IMR-90 (cell line): Measurements from ENCODE around the gene TYSND1. TPM values are rescaled to one million over a fixed set of nuclear protein-coding genes. Genes with fewer than 3 reads are reported as not detected.

Experiments used
- ATAC-seq: fragments of 200-7000 bp; cut with Tn5 transposase; 2 replicates; pipeline ENCODE4 v1.9.1; 2020; ENCODE audit warnings: low read depth, mild to moderate bottlenecking, moderate library complexity
- BruUV-seq: library from RNA; stranded (reverse); fragments of 400-500 nt; replicated peaks from 2 replicates; lab custom pipeline; 2021; lab: Mats Ljungman, UMichigan
- CTCF ChIA-PET: fragments of 300-600 bp; formaldehyde crosslinking; extraction: SDS; loops from one replicate; lab custom pipeline; 2021; ENCODE audit warnings: antibody characterized with exemption; lab: Yijun Ruan, JAX
- POLR2A ChIA-PET: fragments of 300-600 bp; sonication (Branson Sonifier 250); formaldehyde crosslinking; loops from one replicate; lab custom pipeline; 2022; ENCODE audit warnings: antibody characterized with exemption; ENCODE audit not compliant: unreplicated experiment; lab: Charles Lee
- DNase-seq: peaks from one replicate; pipeline ENCODE4 v3.0.0; 2013
- H2AFZ ChIP-seq: replicated peaks from 2 replicates; pipeline ENCODE3; 2013; ENCODE audit warnings: low read length, mild to moderate bottlenecking; ENCODE audit not compliant: poor library complexity
- H2AK5ac ChIP-seq: 2 replicates; pipeline ENCODE4 v1.6.1; 2013; ENCODE audit warnings: low read depth, low read length, inconsistent platforms
- H2AK9ac ChIP-seq: replicated peaks from 2 replicates; pipeline ENCODE3; 2013; ENCODE audit warnings: mild to moderate bottlenecking, low read depth, low read length, moderate library complexity; ENCODE audit not compliant: poor library complexity
- H2BK120ac ChIP-seq: 2 replicates; pipeline ENCODE4 v1.6.1; 2013; ENCODE audit warnings: low read depth, low read length, inconsistent platforms
- H2BK15ac ChIP-seq: 3 replicates; pipeline ENCODE4 v1.6.1; 2013; ENCODE audit warnings: low read depth, low read length, inconsistent platforms
- H2BK20ac ChIP-seq: 2 replicates; pipeline ENCODE4 v1.6.1; 2013; ENCODE audit warnings: low read depth, mild to moderate bottlenecking, inconsistent platforms, low read length, moderate library complexity
- H2BK5ac ChIP-seq: 2 replicates; pipeline ENCODE4 v1.6.1; 2013; ENCODE audit warnings: mild to moderate bottlenecking, low read depth, low read length, inconsistent platforms; ENCODE audit not compliant: poor library complexity, severe bottlenecking
- H3K14ac ChIP-seq: replicated peaks from 2 replicates; pipeline ENCODE4 v1.6.1; 2013; ENCODE audit warnings: low read depth, low read length, inconsistent platforms
- H3K18ac ChIP-seq: 2 replicates; pipeline ENCODE4 v1.6.1; 2013; ENCODE audit warnings: low read depth, low read length, control low read depth
- H3K23ac ChIP-seq: 2 replicates; pipeline ENCODE4 v1.6.1; 2013; ENCODE audit warnings: low read depth, low read length, inconsistent platforms
- H3K27ac ChIP-seq: 2 replicates; pipeline ENCODE4 v1.5.1; 2013; ENCODE audit warnings: mild to moderate bottlenecking, control low read depth, low read length; ENCODE audit not compliant: insufficient read depth
- H3K27me3 ChIP-seq: 2 replicates; pipeline ENCODE4 v1.6.1; 2013; ENCODE audit warnings: low read length; ENCODE audit not compliant: control insufficient read depth, insufficient read depth
- H3K36me3 ChIP-seq: 2 replicates; pipeline ENCODE4 v1.6.1; 2013; ENCODE audit warnings: low read length, mixed read lengths; ENCODE audit not compliant: control insufficient read depth, insufficient read depth
- H3K4ac ChIP-seq: 2 replicates; pipeline ENCODE4 v1.6.1; 2013; ENCODE audit warnings: low read depth, low read length, inconsistent platforms
- H3K4me1 ChIP-seq: 2 replicates; pipeline ENCODE4 v1.6.1; 2013; ENCODE audit warnings: low read length, mixed read lengths; ENCODE audit not compliant: control insufficient read depth, insufficient read depth
- H3K4me2 ChIP-seq: 2 replicates; pipeline ENCODE4 v1.6.1; 2013; ENCODE audit warnings: low read depth, mild to moderate bottlenecking, control low read depth, low read length, moderate library complexity
- H3K4me3 ChIP-seq: 2 replicates; pipeline ENCODE4 v1.5.1; 2013; ENCODE audit warnings: low read depth, mild to moderate bottlenecking, control low read depth, low read length, moderate library complexity; ENCODE audit not compliant: insufficient read depth
- H3K56ac ChIP-seq: 2 replicates; pipeline ENCODE4 v1.6.1; 2013; ENCODE audit warnings: low read length, inconsistent platforms; ENCODE audit not compliant: insufficient read depth; ENCODE audit errors: extremely low read depth
- H3K79me1 ChIP-seq, 2 experiments: 2 replicates each; pipeline ENCODE4 v1.6.1; 2013; ENCODE audit warnings: low read length in 2 of 2, inconsistent platforms in 1 of 2, low read depth in 1 of 2
- H3K9ac ChIP-seq: 2 replicates; pipeline ENCODE4 v1.6.1; 2013; ENCODE audit warnings: low read depth, low read length, control low read depth
- H3K9me1 ChIP-seq: 2 replicates; pipeline ENCODE4 v1.6.1; 2013; ENCODE audit warnings: low read length, inconsistent platforms; ENCODE audit not compliant: insufficient read depth
- H3K9me3 ChIP-seq: 2 replicates; pipeline ENCODE4 v1.6.1; 2013; ENCODE audit warnings: low read length; ENCODE audit not compliant: control insufficient read depth, insufficient read depth
- H4K20me1 ChIP-seq: 2 replicates; pipeline ENCODE4 v1.6.1; 2013; ENCODE audit warnings: low read length, inconsistent platforms; ENCODE audit not compliant: insufficient read depth
- H4K5ac ChIP-seq: 2 replicates; pipeline ENCODE4 v1.6.1; 2013; ENCODE audit warnings: mild to moderate bottlenecking, low read depth, low read length, control low read depth
- H4K8ac ChIP-seq, 2 experiments: 2 replicates each; pipeline ENCODE4 v1.6.1; 2013; ENCODE audit warnings: low read depth in 2 of 2, low read length in 2 of 2, control low read depth in 1 of 2, inconsistent platforms in 1 of 2
- H4K91ac ChIP-seq: 2 replicates; pipeline ENCODE4 v1.6.1; 2013; ENCODE audit warnings: low read depth, low read length, inconsistent platforms; ENCODE audit not compliant: insufficient read depth
- BHLHE40 ChIP-seq: fragments of 150-350 bp; IDR thresholded peaks from 2 replicates; pipeline ENCODE4 v1.6.1; 2016; ENCODE audit warnings: mild to moderate bottlenecking, low read depth, low read length
- CEBPB ChIP-seq: IDR thresholded peaks from 2 replicates; pipeline ENCODE4 v1.6.1; 2012; ENCODE audit warnings: low read depth, low read length, improper control_type of control experiment
- CHD1 ChIP-seq: IDR thresholded peaks from 2 replicates; pipeline ENCODE4 v1.6.1; 2012; ENCODE audit warnings: low read depth, low read length, improper control_type of control experiment
- FOS ChIP-seq: fragments of 150-350 bp; IDR thresholded peaks from 2 replicates; pipeline ENCODE4 v1.6.1; 2016; ENCODE audit warnings: low read depth, low read length
- MAFK ChIP-seq: IDR thresholded peaks from 2 replicates; pipeline ENCODE4 v1.6.1; 2012; ENCODE audit warnings: low read depth, low read length, improper control_type of control experiment
- MAZ ChIP-seq: IDR thresholded peaks from 2 replicates; pipeline ENCODE4 v1.6.1; 2012; ENCODE audit warnings: low read depth, mild to moderate bottlenecking, low read length, improper control_type of control experiment, moderate library complexity, borderline replicate concordance
- MXI1 ChIP-seq: IDR thresholded peaks from 2 replicates; pipeline ENCODE4 v1.6.1; 2012; ENCODE audit warnings: low read depth, mild to moderate bottlenecking, low read length, moderate library complexity, borderline replicate concordance
- NFE2L2 ChIP-seq: fragments of 150-350 bp; IDR thresholded peaks from 2 replicates; pipeline ENCODE4 v1.6.1; 2016; ENCODE audit warnings: low read depth, mild to moderate bottlenecking, low read length
- POLR2A ChIP-seq: IDR thresholded peaks from 2 replicates; pipeline ENCODE4 v1.6.1; 2012; ENCODE audit warnings: mild to moderate bottlenecking, low read depth, low read length
- RAD21 ChIP-seq: IDR thresholded peaks from 2 replicates; pipeline ENCODE4 v1.6.1; 2012; ENCODE audit warnings: low read length, improper control_type of control experiment
- RCOR1 ChIP-seq: IDR thresholded peaks from 2 replicates; pipeline ENCODE4 v1.6.1; 2012; ENCODE audit warnings: mild to moderate bottlenecking, low read length, improper control_type of control experiment; ENCODE audit not compliant: insufficient replicate concordance
- RFX5 ChIP-seq: IDR thresholded peaks from 2 replicates; pipeline ENCODE4 v1.8.0; 2012; ENCODE audit warnings: low read depth, mild to moderate bottlenecking, low read length, moderate library complexity
- SMC3 ChIP-seq: fragments of 150-350 bp; IDR thresholded peaks from 2 replicates; pipeline ENCODE4 v1.6.1; 2016; ENCODE audit warnings: low read depth, mild to moderate bottlenecking, antibody characterized with exemption, low read length, moderate library complexity
- WGBS, 2 experiments: methylation state at CpG; one replicate each; pipeline versions ENCODE4 v1.1.5 to v1.1.7; 2013; ENCODE audit warnings: missing lambda C conversion rate in 2 of 2; ENCODE audit not compliant: insufficient read length in 1 of 2; ENCODE audit errors: extremely low coverage in 2 of 2; 5-methylcytosine and 5-hydroxymethylcytosine counted together
- dilution Hi-C: fragments of 300-500 bp; cut with HindIII; formaldehyde crosslinking; loops from one replicate; pipeline ENCODE4 v1.14.3; 2018; ENCODE audit warnings: low sequenced_read_pairs; ENCODE audit not compliant: unreplicated experiment
- in situ Hi-C: fragments of 300-500 bp; cut with MboI; formaldehyde crosslinking; loops from 3 replicates; pipeline ENCODE4 v1.14.3; 2019; ENCODE audit warnings: low sequenced_read_pairs, inconsistent platforms, mixed read lengths
- intact Hi-C: fragments of 100-400 bp; cut with micrococcal nuclease; formaldehyde crosslinking; loops from 2 replicates; pipeline ENCODE4 v1.10.0; 2022
- polyA plus RNA-seq, 3 experiments: library from polyadenylated mRNA; depleted of rRNA; stranded (reverse); fragments of >200 nt; gene quantifications; 2 replicates each; pipeline ENCODE4 v1.2.3, GENCODE V29; 2012; ENCODE audit warnings: low replicate concordance in 1 of 3
- total RNA-seq: library from RNA; depleted of rRNA; stranded (reverse); fragments of >200 nt; gene quantifications from 2 replicates; pipeline ENCODE4 v1.2.3, GENCODE V29; 2012
- TF ChIP-seq, protein P1 (sequence below): fragments of 150-350 bp; IDR thresholded peaks from 2 replicates; pipeline ENCODE4 v1.6.1; 2017; ENCODE audit warnings: mild to moderate bottlenecking, antibody characterized with exemption, low read length, low read depth
- TF ChIP-seq, protein P2 (sequence below): fragments of 150-350 bp; IDR thresholded peaks from 2 replicates; pipeline ENCODE4 v1.6.1; 2016; ENCODE audit warnings: low read depth, mild to moderate bottlenecking, low read length, moderate library complexity, borderline replicate concordance
- TF ChIP-seq, protein P3 (sequence below): conservative IDR thresholded peaks from 2 replicates; pipeline ENCODE4 v1.5.1; 2012; ENCODE audit warnings: mild to moderate bottlenecking, low read depth, low read length, improper control_type of control experiment

Gene TYSND1
- total and polyA plus RNA-seq, 2 of the 4 experiments (the other 2 are of a cell fraction): 2.9 to 4.1 TPM

DNA sequence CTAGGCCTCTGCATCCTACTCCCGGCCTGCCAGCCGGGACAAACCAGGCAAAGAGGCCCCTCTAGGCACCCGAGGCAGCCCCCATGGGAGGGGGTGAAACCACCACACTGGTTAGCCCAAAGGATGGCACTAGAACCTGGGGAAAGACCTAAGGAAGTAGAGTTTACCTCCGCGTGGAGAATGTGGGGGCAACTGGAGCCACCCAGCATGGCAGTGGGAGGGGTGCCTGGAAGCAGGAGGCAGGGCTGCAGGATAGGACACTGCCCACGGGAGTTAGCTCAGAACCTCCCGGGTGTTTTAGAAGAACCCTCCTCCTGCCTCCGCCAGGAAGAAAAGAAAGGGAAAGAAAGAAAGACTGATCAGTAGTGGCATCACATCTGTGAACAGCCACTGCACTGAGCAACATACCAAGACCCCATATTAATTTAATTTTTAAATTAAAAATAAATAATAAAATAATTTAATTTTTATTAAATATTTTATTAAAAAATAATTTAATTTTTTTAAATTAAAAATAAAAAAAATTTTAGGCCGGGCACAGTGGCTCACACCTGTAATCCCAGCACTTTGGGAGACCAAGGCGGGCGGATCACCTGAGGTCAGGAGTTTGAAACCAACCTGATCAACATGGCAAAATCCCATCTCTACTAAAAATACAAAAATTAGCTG lies 25.1 kb downstream of the TYSND1 start:
- H3K23ac ChIP-seq: no peak overlapping the region
- H3K14ac ChIP-seq: no peak overlapping the region
- whole genome bisulfite sequencing, 2 experiments: no CpG with 5 or more reads among the region's 11 CpGs
- no peak overlapping the region for H2BK20ac ChIP-seq
- H3K4me3 ChIP-seq: no peak overlapping the region
- no peak for ATAC-seq
- TF ChIP-seq, protein P1, sequence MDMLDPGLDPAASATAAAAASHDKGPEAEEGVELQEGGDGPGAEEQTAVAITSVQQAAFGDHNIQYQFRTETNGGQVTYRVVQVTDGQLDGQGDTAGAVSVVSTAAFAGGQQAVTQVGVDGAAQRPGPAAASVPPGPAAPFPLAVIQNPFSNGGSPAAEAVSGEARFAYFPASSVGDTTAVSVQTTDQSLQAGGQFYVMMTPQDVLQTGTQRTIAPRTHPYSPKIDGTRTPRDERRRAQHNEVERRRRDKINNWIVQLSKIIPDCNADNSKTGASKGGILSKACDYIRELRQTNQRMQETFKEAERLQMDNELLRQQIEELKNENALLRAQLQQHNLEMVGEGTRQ: no peak
- TF ChIP-seq SMC3 (no peak), RFX5 (no peak), MAFK (no peak), RCOR1 (no peak), POLR2A (no peak), CHD1 (no peak), FOS (no peak), MXI1 (no peak), RAD21 (no peak), BHLHE40 (no peak), NFE2L2 (no peak), CEBPB (no peak), MAZ (no peak)
- TF ChIP-seq, protein P2, sequence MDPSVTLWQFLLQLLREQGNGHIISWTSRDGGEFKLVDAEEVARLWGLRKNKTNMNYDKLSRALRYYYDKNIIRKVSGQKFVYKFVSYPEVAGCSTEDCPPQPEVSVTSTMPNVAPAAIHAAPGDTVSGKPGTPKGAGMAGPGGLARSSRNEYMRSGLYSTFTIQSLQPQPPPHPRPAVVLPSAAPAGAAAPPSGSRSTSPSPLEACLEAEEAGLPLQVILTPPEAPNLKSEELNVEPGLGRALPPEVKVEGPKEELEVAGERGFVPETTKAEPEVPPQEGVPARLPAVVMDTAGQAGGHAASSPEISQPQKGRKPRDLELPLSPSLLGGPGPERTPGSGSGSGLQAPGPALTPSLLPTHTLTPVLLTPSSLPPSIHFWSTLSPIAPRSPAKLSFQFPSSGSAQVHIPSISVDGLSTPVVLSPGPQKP: no peak
- TF ChIP-seq, protein P3, sequence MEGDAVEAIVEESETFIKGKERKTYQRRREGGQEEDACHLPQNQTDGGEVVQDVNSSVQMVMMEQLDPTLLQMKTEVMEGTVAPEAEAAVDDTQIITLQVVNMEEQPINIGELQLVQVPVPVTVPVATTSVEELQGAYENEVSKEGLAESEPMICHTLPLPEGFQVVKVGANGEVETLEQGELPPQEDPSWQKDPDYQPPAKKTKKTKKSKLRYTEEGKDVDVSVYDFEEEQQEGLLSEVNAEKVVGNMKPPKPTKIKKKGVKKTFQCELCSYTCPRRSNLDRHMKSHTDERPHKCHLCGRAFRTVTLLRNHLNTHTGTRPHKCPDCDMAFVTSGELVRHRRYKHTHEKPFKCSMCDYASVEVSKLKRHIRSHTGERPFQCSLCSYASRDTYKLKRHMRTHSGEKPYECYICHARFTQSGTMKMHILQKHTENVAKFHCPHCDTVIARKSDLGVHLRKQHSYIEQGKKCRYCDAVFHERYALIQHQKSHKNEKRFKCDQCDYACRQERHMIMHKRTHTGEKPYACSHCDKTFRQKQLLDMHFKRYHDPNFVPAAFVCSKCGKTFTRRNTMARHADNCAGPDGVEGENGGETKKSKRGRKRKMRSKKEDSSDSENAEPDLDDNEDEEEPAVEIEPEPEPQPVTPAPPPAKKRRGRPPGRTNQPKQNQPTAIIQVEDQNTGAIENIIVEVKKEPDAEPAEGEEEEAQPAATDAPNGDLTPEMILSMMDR: no peak
- H3K4ac ChIP-seq: no peak overlapping the region
- H3K9me3 ChIP-seq: 0 out of 2 replicates have a peak, but pooled peaks cover 2% of the 10 kb centered on the region
- H2AFZ ChIP-seq: no peak overlapping the region
- peaks cover 9% of the 10 kb centered on the region; the same call in 1 of the 2 replicates for H3K9me1 ChIP-seq
- peaks cover 43% of the 10 kb centered on the region for H3K36me3 ChIP-seq
- no peak overlapping the region for H4K8ac ChIP-seq
- peaks cover 10 to 11% of the 10 kb centered on the region in 2 experiments for H3K79me1 ChIP-seq
- H3K56ac ChIP-seq: no peak overlapping the region
- dilution Hi-C loops (no loop called here), intact Hi-C loops (no loop called here), in situ Hi-C loops (no loop called here)
- no peak overlapping the region for H2BK120ac ChIP-seq
- no peak overlapping the region for H3K9ac ChIP-seq
- H4K20me1 ChIP-seq: peaks cover 2% of the 10 kb centered on the region
- POLR2A ChIA-PET: no interaction called here
- H2BK5ac ChIP-seq: no peak overlapping the region
- H2BK15ac ChIP-seq: no peak overlapping the region
- H2AK9ac ChIP-seq: no peak overlapping the region
- H3K27ac ChIP-seq: no peak overlapping the region
- H2AK5ac ChIP-seq: no peak overlapping the region
- H3K27me3 ChIP-seq: no peaks in the 10 kb centered on the region
- H3K4me1 ChIP-seq: no peaks in the 10 kb centered on the region; the same call in 1 of the 2 replicates
- no peak overlapping the region for H3K18ac ChIP-seq
- H4K91ac ChIP-seq: no peak overlapping the region
- no peak overlapping the region for H4K5ac ChIP-seq
- DNase-seq: no peak
- CTCF ChIA-PET: no interaction called here
- no peak overlapping the region for H3K4me2 ChIP-seq
- no TSS peak for BruUV-seq
